Measurements from ENCODE around the gene ATP6V0E1.

DNA sequence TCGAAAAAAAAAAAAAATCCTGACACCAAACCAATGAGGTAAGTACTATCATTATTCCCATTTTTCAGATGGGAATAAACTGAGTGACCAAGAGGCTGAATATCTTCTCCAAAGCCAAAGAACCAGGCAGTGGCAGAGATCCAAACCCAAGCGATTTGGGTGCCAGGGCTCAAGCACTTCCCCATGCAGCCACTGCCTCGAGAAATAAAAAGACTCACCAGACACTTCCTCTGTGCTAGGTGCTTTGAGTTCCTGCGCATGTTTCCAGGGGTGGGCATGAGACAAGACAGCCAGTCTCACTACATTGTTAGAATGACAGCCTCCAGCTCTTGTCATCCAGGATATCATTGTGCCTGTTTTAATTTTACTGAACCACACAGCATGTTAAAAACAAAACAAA lies 26.6 kb upstream of the ATP6V0E1 start:
- TF ChIP-seq, protein P1, sequence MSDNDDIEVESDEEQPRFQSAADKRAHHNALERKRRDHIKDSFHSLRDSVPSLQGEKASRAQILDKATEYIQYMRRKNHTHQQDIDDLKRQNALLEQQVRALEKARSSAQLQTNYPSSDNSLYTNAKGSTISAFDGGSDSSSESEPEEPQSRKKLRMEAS (IDR thresholded peaks at IDR 0.05), result no peak
- TF ChIP-seq CTCF (IDR thresholded peaks at IDR 0.05 in 2 of 3, conservative IDR thresholded peaks at IDR 0.05 in 1 of 3; ENCODE audit: borderline replicate concordance in 1 of 3, insufficient read depth in 1 of 3, low read depth in 2 of 3, low read length in 2 of 3), result no peak

All from HCT116 (cell line).